HepG2 (cell line): ENCODE measurements around the gene KLHL12. TPM values are rescaled to one million over a fixed set of nuclear protein-coding genes. Genes with fewer than 3 reads are reported as not detected.

Experiments
- ATAC-seq: fragments of 200-7000 bp; cut with Tn5 transposase; 3 replicates; pipeline ENCODE4 v1.9.1; 2020; ENCODE audit warnings: mild to moderate bottlenecking, moderate library complexity
- BruUV-seq: library from RNA; stranded (reverse); fragments of 400-500 nt; replicated peaks from 2 replicates; lab custom pipeline; 2021; lab: Mats Ljungman, UMichigan
- CTCF ChIA-PET: fragments of 300-600 bp; formaldehyde crosslinking; extraction: SDS; loops from one replicate; lab custom pipeline; 2021; ENCODE audit warnings: low total read pairs, inconsistent platforms, low intra/inter-chr PET ratio; lab: Yijun Ruan, JAX
- POLR2A ChIA-PET: fragments of 350-600 bp; sonication (Branson Sonifier 250); formaldehyde crosslinking; loops from one replicate; lab custom pipeline; 2020; ENCODE audit warnings: antibody characterized with exemption, inconsistent platforms; lab: Yijun Ruan, JAX
- DNase-seq: peaks from one replicate; pipeline ENCODE4 v3.0.0-alpha.2; 2015; ENCODE audit warnings: low spot score
- FAIRE-seq: peaks from 3 replicates; lab custom pipeline; 2011; peaks lifted over from hg19 to GRCh38; lab: Jason Lieb, UNC
- H2AFZ ChIP-seq: one replicate; pipeline ENCODE4 v1.6.1; 2011; ENCODE audit warnings: low read length, inconsistent platforms
- H3K27ac ChIP-seq: fragments of 300-600 bp; 3 replicates; pipeline ENCODE4 v1.8.0; 2011; ENCODE audit warnings: mixed run types, mild to moderate bottlenecking, mixed read lengths, low read length, inconsistent platforms; ENCODE audit not compliant: insufficient read depth; ENCODE audit errors: extremely low read length
- H3K27me3 ChIP-seq, 2 experiments: fragments of 200-600 bp in 1 of 2; 2 replicates in 1 of 2; 3 replicates in 1 of 2; pipeline versions ENCODE4 v1.6.0 to v1.8.0; 2011; ENCODE audit warnings: low read length in 2 of 2, mild to moderate bottlenecking in 2 of 2, moderate library complexity in 2 of 2, inconsistent platforms in 1 of 2; ENCODE audit not compliant: insufficient read depth in 2 of 2, control insufficient read depth in 1 of 2
- H3K36me3 ChIP-seq, 2 experiments: fragments of 200-600 bp in 1 of 2; replicated peaks in 1 of 2; 2 replicates in 1 of 2; 3 replicates in 1 of 2; pipeline versions ENCODE4 v1.5.1 to v1.8.0; 2011; ENCODE audit warnings: low read length in 2 of 2, inconsistent platforms in 1 of 2; ENCODE audit not compliant: insufficient read depth in 2 of 2, control insufficient read depth in 1 of 2
- H3K4me1 ChIP-seq: 2 replicates; pipeline ENCODE4 v1.5.1; 2012; ENCODE audit warnings: low read length, inconsistent platforms; ENCODE audit not compliant: insufficient read depth
- H3K4me2 ChIP-seq: 2 replicates; pipeline ENCODE4 v1.6.0; 2011; ENCODE audit warnings: low read depth, low read length, inconsistent platforms
- H3K4me3 ChIP-seq, 3 experiments: fragments of 200-600 bp in 1 of 3; sonication (generic), shearing (Covaris generic) in 1 of 3; replicated peaks in 1 of 3; 2 replicates each; pipeline ENCODE4 v1.5.1; 2011 to 2016; ENCODE audit warnings: low read length in 3 of 3, inconsistent platforms in 2 of 3, low read depth in 2 of 3, mild to moderate bottlenecking in 2 of 3, control low read depth in 1 of 3, mixed read lengths in 1 of 3; ENCODE audit not compliant: insufficient read depth in 1 of 3
- H3K79me2 ChIP-seq: one replicate; pipeline ENCODE4 v1.6.1; 2011; ENCODE audit warnings: low read length, inconsistent platforms; ENCODE audit not compliant: insufficient read depth
- H3K9ac ChIP-seq: 2 replicates; pipeline ENCODE4 v1.6.0; 2011; ENCODE audit warnings: mild to moderate bottlenecking, low read depth, low read length, inconsistent platforms; ENCODE audit not compliant: insufficient read depth
- H3K9me3 ChIP-seq: 2 replicates; pipeline ENCODE4 v1.5.1; 2012; ENCODE audit warnings: mild to moderate bottlenecking, low read length
- H4K20me1 ChIP-seq: 2 replicates; pipeline ENCODE4 v1.6.0; 2011; ENCODE audit warnings: inconsistent platforms, mild to moderate bottlenecking, low read length, moderate library complexity; ENCODE audit not compliant: insufficient read depth
- AKAP8 ChIP-seq: sonication (generic); formaldehyde crosslinking; IDR thresholded peaks from 2 replicates; pipeline ENCODE4 v1.5.1; 2020; ENCODE audit warnings: mild to moderate bottlenecking, missing genetic modification reagents
- CBFB ChIP-seq: sonication (generic); formaldehyde crosslinking; IDR thresholded peaks from 2 replicates; pipeline ENCODE4 v1.4.0; 2020; ENCODE audit warnings: missing genetic modification reagents
- CHCHD3 ChIP-seq: sonication (generic); formaldehyde crosslinking; IDR thresholded peaks from 2 replicates; pipeline ENCODE4 v1.8.0; 2022; ENCODE audit warnings: mild to moderate bottlenecking, missing genetic modification reagents, moderate library complexity
- ETV6 ChIP-seq: sonication (generic); formaldehyde crosslinking; conservative IDR thresholded peaks from 2 replicates; pipeline ENCODE4 v1.4.0; 2020; ENCODE audit warnings: missing genetic modification reagents
- EZH2 ChIP-seq: conservative IDR thresholded peaks from 2 replicates; pipeline ENCODE4 v1.6.1; 2012; ENCODE audit warnings: mild to moderate bottlenecking, low read depth, low read length, moderate library complexity
- HES4 ChIP-seq: sonication (generic); formaldehyde crosslinking; IDR thresholded peaks from 2 replicates; pipeline ENCODE4 v1.9.0; 2021; ENCODE audit warnings: mild to moderate bottlenecking, missing genetic modification reagents, borderline replicate concordance
- PITX1 ChIP-seq: sonication (generic); formaldehyde crosslinking; IDR thresholded peaks from 2 replicates; pipeline ENCODE4 v1.5.1; 2020; ENCODE audit warnings: mild to moderate bottlenecking, missing genetic modification reagents
- PRPF4 ChIP-seq: fragments of 200-400 bp; formaldehyde crosslinking; IDR thresholded peaks from 2 replicates; pipeline ENCODE4 v1.6.1; 2016; ENCODE audit warnings: low read length, low read depth; ENCODE audit not compliant: poor library complexity, severe bottlenecking
- RBM22 ChIP-seq: fragments of 200-400 bp; formaldehyde crosslinking; optimal IDR thresholded peaks from 2 replicates; pipeline ENCODE3; 2017; ENCODE audit warnings: mild to moderate bottlenecking, low read length, moderate library complexity
- SAFB2 ChIP-seq: sonication (generic); formaldehyde crosslinking; IDR thresholded peaks from 2 replicates; pipeline ENCODE4 v1.5.1; 2020; ENCODE audit warnings: missing genetic modification reagents, low read depth, mild to moderate bottlenecking, borderline replicate concordance
- ZBTB34 ChIP-seq: sonication (generic); formaldehyde crosslinking; IDR thresholded peaks from 2 replicates; pipeline ENCODE4 v1.8.0; 2022; ENCODE audit warnings: mild to moderate bottlenecking, missing genetic modification reagents
- ZMYM4 ChIP-seq: sonication (generic); formaldehyde crosslinking; IDR thresholded peaks from 2 replicates; pipeline ENCODE4 v1.8.1; 2023; ENCODE audit warnings: mild to moderate bottlenecking, missing genetic modification reagents
- ZNF660 ChIP-seq: sonication (generic); formaldehyde crosslinking; IDR thresholded peaks from 2 replicates; pipeline ENCODE4 v1.5.1; 2020; ENCODE audit warnings: mild to moderate bottlenecking, low read depth, missing genetic modification reagents, borderline replicate concordance
- ZNF773 ChIP-seq: sonication (generic); formaldehyde crosslinking; IDR thresholded peaks from 2 replicates; pipeline ENCODE4 v1.4.0; 2020; ENCODE audit warnings: missing genetic modification reagents, borderline replicate concordance
- ZNF784 ChIP-seq: sonication (generic); formaldehyde crosslinking; IDR thresholded peaks from 2 replicates; pipeline ENCODE4 v1.5.1; 2020; ENCODE audit warnings: missing genetic modification reagents, mild to moderate bottlenecking, borderline replicate concordance
- WGBS: methylation state at CpG from one replicate; pipeline ENCODE4 v1.1.6; 2017; ENCODE audit warnings: low lambda C conversion rate; 5-methylcytosine and 5-hydroxymethylcytosine counted together
- in situ Hi-C: cut with HindIII; loops from 2 replicates; pipeline ENCODE4 v1.10.0; 2017; ENCODE audit warnings: low pct_unique_long_range_greater_than_20kb; ENCODE audit not compliant: extremely low pct_ligation_motif_present
- intact Hi-C: fragments of 100-400 bp; cut with micrococcal nuclease; formaldehyde crosslinking; loops from one replicate; pipeline ENCODE4 v1.10.0; 2022; ENCODE audit not compliant: unreplicated experiment
- polyA plus RNA-seq, 8 experiments: library from polyadenylated mRNA; depleted of rRNA in 3 of 8; stranded (reverse) in 7 of 8; unstranded in 1 of 8; fragments of >200 nt; fragmentation: Illumina TruSeq in 4 of 8; extraction: Trizol in 4 of 8; gene quantifications; 2 replicates each; pipeline versions ENCODE4 v1.2.1 to v1.2.3, GENCODE V29; 2011 to 2016; ENCODE audit warnings: low read depth in 4 of 8, missing spikeins in 1 of 8, mixed read lengths in 1 of 8; ENCODE audit not compliant: insufficient read depth in 1 of 8
- total RNA-seq, 5 experiments: library from RNA; depleted of rRNA; stranded (reverse); fragments of >200 nt; fragmentation: Illumina TruSeq; extraction: Trizol; gene quantifications; 2 replicates each; pipeline ENCODE4 v1.2.3, GENCODE V29; 2016; ENCODE audit warnings: low read depth in 1 of 5

Gene KLHL12
- total and polyA plus RNA-seq, 2 of the 13 experiments (the other 11 are each of a cell fraction or from before 2014, with no cell fraction given) = 19.2 to 25.2 TPM

- BruUV-seq = no TSS peak
- Histone ChIP-seq H3K4me2 (no peak overlapping the region), H3K27me3 (no peaks in the 10 kb centered on the region; a peak in 1 of 5 replicates), H3K9ac (no peak overlapping the region), H3K4me1 (peaks cover 32% of the 10 kb centered on the region), H3K36me3 (peaks cover 1 to 5% of the 10 kb centered on the region in 2 experiments; a peak in 2 of 5 replicates), H3K79me2 (peaks cover 15% of the 10 kb centered on the region), H3K4me3 (no peak overlapping the region), H3K27ac (no peak overlapping the region), H4K20me1 (peaks cover 7% of the 10 kb centered on the region; the same call in 1 of the 2 replicates), H3K9me3 (no peaks in the 10 kb centered on the region), H2AFZ (no peak overlapping the region)
- ATAC-seq (no peak), DNase-seq (no peak), FAIRE-seq (no peak)
- 89% methylated on average over 5 of the region's 5 CpGs for WGBS
- intact Hi-C loops (no loop called here), in situ Hi-C loops (no loop called here)
- no peak for TF ChIP-seq ZNF660 (CRISPR knock-in tag)
- TF ChIP-seq RBM22 = no peak
- no peak for TF ChIP-seq ZBTB34 (CRISPR knock-in tag)
- no peak for TF ChIP-seq EZH2
- no peak for TF ChIP-seq HES4 (CRISPR knock-in tag)
- no peak for TF ChIP-seq ETV6 (CRISPR knock-in tag)
- TF ChIP-seq ZNF773 (CRISPR knock-in tag) = no peak
- TF ChIP-seq ZMYM4 = no peak
- no peak for TF ChIP-seq AKAP8 (CRISPR knock-in tag)
- TF ChIP-seq CBFB (CRISPR knock-in tag) = no peak
- TF ChIP-seq SAFB2 (CRISPR knock-in tag) = no peak
- TF ChIP-seq CHCHD3 (CRISPR knock-in tag) = no peak
- TF ChIP-seq PRPF4 = no peak
- no peak for TF ChIP-seq ZNF784
- TF ChIP-seq PITX1 (CRISPR knock-in tag) = no peak
- CTCF ChIA-PET = no interaction called here
- POLR2A ChIA-PET = no interaction called here
These were observed 34.3 kb upstream of the KLHL12 start for GRCh38 chr1:202961220-202961880.
